NCI-H2196 (cell line): Measurements from ENCODE around the gene TMED10.
"Not testable (repeated sequence)": the region's sequence is repeated elsewhere in the genome, so short reads cannot be mapped to it uniquely, and the experiment has no call there.

Experiments used
- DNase-seq: peaks from one replicate; lab custom pipeline; 2025; ENCODE audit not compliant: unreplicated experiment; lab: John Stamatoyannopoulos, UW

Gene TMED10

DNA sequence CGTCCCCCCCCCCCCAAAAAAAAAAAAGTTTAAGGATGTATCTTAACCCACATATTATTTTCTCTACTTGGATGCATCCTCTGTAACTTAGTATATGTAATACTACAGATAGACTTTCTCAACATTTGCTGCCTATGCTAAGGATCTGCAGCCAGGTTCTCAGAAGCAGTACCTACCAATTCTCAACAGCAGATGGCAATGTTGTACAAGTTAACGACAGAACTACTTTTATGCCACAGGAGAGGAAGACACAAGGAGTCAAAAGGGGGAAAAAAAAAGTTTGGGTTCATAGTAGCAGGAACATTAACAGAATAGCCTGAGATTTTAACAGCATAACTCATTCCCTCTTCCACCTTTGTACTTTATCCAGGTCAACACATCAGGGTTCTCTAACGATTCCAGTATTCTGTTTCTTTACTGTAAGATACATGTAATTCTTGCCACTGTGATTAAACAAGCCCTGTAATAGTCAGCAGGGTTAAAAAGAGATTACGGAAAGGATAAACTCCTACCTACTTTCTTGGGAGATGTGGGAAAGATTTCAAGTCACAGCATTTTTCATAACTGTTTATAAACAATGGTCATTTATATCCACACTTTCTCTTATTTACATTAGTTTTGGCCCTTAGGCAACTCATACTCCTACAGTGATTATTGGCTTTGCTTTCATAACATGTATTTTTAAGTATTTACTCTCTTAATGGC lies 43.9 kb downstream of the TMED10 start:
- peak; percentile 94 for DNase-seq

- DNase-seq: peak; percentile 24
Measured at GRCh38 chr14:75128596-75128990, 47.8 kb downstream of the TMED10 start.

- no peak for DNase-seq
Measured at GRCh38 chr14:75127903-75128595, 48.4 kb downstream of the TMED10 start.

DNA sequence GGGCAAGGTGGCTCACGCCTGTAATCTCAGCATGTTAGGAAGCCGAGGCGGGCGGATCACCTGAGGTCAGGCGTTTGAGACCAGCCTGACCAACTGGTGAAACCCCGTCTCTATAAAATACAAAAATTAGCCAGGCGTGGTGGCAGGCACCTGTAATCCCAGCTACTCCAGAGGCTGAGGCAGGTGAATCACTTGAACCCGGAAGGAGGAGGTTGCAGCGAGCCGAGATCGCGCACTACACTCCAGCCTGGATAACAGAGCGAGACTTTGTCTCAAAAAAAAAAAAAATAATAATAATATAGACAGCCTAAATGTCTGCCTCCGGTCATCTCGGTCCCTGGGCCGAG lies 49.0 kb downstream of the TMED10 start:
- not testable (repeated sequence) for DNase-seq

- DNase-seq: peak; percentile 94
Measured at GRCh38 chr14:75126679-75127473, 49.5 kb downstream of the TMED10 start, which contains the start of gene NEK9. Gene NEK9, minus strand, starts transcription at chr14:75127048. Its CDS starts 127 bp downstream, at chr14:75126921.

DNA sequence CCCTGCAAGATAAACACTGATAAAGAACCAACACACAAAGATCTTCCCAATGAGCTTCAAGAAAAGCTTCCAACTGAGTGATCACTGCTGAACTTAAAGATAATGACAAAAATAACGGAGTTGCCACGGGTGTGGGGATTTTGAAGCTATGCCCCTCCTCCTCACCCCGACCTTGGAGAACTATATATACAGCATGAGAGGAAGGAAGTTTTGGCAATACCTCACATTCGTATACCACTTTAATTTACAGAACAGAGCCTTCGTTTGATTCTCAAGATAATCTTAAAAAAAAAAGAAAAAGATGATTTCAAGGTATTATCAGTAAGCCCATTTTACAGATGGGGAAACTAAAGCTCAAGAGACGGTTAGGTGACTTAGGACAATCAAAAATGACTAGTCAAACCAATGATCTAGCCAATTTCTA lies 50.3 kb downstream of the TMED10 start:
- no peak for DNase-seq

- no peak for DNase-seq
Measured at GRCh38 chr14:75125617-75126016, 50.8 kb downstream of the TMED10 start.

DNA sequence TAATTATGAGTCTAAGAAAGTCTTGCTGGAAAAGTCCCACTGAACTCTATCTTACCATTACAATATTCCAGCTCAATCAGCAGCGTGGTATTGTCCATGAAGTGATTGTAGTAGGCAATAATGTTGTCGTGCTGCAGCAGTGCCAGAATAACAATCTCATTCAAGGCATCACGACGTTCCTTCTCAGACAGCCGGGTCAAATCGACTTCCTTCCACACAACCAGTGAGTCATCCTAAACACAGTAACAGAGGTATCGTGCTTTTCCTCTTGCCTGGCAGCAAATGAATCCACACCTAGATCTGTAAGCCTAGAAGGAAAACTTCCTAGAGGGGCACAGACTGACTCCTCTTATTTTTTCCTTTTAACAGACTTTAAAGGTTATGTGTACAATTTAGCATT lies 52.4 kb downstream of the TMED10 start:
- DNase-seq: no peak

- no peak for DNase-seq
Measured at GRCh38 chr14:75121552-75121951, 54.9 kb downstream of the TMED10 start.

DNA sequence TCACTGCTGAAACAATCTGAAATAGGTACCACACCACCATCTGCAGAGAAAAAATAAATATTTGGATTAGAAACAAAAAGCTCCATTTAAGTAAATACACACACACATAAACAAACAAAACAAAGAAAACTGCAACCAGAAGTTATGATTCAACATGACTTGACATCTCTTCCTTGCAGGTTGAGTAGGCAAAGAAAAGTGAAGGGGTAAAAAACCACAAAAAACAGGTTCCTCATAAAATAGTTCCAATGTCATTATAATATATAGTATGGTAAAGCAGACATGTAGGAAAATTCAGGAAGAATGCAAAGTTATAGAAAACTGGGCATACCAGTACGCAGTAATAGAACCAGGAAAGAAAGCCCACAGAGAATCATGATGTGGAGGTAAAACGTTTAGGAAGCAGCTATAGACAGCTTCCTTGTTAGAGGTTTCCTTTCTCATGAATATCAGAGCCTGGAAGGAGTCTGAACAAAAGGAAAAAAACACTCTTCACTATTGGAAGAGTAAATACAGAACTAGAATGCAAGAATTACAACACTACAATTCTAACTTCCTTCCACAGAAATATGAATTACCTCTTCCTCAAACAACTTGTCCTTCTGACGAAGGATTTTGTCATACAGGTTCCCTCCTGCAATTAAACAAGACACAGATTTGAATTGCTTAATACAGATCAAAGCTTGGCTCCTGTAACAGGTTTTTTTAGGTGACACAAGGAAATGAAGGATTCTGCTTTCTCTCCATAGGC lies 55.7 kb downstream of the TMED10 start:
- DNase-seq: no peak

- no peak for DNase-seq
Measured at GRCh38 chr14:75119056-75119455, 57.4 kb downstream of the TMED10 start.

DNA sequence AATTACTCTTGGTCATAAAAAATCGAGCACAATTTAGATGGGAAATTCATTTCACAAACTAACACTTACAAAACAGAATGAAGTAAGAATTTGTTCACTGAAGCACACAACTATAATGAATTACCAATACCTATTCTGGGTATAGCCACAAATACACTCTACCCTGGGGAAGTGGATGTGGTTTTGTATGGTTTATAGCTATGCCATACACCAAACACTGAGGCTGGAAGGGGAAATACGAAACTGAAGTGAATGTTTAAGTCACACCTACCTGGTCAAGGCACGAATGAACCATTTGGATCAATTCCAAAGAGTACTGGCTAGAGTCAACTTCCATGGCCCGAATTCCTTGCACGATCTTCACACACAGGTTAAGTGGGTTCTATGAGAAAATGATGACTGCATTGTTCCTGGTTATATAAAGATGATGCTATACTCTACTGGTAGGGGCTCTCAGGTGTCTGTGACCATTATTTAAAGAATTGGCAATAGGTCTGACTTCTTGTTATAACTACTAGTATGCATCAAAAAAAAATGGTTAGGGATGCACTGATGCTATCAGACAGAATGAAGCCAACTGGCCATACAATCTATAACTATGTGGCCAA lies 62.4 kb downstream of the TMED10 start:
- DNase-seq: no peak

GRCh38 chr14:75109877-75110276 lies 66.5 kb downstream of the TMED10 start:
- no peak for DNase-seq

- DNase-seq: no peak
Measured at GRCh38 chr14:75107186-75107585, 69.2 kb downstream of the TMED10 start.

- DNase-seq: no peak
Measured at GRCh38 chr14:75101491-75101890, 74.9 kb downstream of the TMED10 start.

GRCh38 chr14:75098682-75099081 lies 77.7 kb downstream of the TMED10 start:
- no peak for DNase-seq

DNA sequence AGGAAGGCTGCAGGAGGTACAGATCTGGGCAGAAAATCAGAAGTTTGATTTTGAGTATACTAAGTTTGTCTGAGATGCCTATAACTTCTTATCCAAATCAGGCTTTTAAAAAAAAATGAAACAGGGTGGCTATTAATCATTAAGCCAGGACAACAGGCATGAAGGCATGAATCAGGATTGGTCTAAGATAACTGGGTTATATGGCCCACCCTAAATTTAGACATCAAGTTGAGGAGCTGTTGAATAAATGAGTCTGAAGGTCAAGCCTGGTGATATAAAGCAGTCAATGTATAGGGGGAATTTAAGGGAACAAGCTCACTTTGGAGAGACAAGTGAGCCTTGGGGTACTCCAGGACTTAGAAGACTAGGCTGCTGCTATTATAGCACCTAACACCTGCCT lies 78.2 kb downstream of the TMED10 start:
- no peak for DNase-seq

GRCh38 chr14:75096959-75097358 lies 79.5 kb downstream of the TMED10 start:
- DNase-seq: no peak

DNA sequence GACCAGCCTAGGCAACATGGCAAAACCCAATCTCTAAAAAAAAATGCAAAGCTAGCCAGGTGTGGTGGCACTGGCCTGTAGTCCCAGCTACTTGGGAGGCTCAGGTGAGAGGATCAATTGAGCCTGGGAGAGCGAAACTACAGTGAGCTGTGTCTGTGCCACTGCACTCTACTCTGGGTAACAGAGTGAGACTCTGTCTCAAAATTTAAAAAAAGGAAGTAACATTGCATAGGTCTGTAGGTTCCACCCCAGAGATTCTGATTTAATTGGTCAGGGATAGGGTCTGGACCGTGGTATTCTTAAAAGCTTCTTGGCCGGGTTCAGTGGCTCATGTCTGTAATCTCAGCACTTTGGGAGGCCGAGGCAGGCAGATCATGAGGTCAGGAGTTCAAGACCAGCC lies 80.7 kb downstream of the TMED10 start:
- DNase-seq: no peak

DNA sequence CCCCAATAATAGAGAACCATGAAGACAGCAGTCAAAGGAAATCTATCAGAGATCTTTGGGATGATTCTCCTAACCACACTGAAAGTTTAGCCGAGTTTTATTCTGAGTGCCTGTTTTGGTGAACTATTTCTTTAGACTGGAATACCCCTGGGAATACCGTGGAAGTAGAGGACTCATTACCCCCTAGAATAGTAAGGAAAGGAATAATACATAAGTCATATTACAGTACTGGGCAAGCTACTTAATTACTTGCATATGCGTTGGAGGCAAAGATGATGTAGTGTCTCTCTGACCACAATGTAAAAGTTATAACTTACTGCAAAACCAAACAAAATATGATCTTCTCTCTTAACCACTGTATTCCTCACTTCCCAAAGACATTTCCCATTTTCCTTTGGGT lies 81.5 kb downstream of the TMED10 start:
- no peak for DNase-seq

DNA sequence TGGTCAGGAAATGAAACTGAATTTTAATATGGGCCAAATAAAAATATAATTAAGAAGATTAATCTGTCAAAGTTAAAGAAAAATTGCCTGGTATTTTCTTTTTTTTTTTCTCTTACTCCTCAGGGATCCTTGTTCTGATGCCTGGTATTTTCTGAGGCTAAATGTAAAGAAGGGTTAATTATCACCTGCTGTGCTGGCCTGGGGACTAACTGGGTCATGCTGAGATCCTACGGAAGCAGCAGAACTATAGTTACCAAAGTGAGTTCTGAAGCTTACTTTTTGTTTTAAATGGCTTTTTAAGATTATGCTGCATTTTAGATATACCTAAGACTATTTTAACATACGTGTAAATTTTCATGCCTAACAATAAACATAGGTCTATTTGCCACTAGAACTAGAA lies 83.7 kb downstream of the TMED10 start:
- DNase-seq: no peak
